Astrocyte (in vitro differentiated cells and primary cell): ENCODE results near the gene EPHA7. TPM values are rescaled to one million over a fixed set of nuclear protein-coding genes. Genes with fewer than 3 reads are reported as not detected.

ENCODE experiments used
- DNase-seq: peaks from one replicate; pipeline ENCODE4 v3.0.0-alpha.2; 2010; ENCODE audit warnings: low read depth
- FAIRE-seq: peaks from 2 replicates; lab custom pipeline; 2011; peaks lifted over from hg19 to GRCh38; lab: Jason Lieb, UNC
- H2AFZ ChIP-seq: 2 replicates; pipeline ENCODE4 v1.6.0; 2012; ENCODE audit warnings: low read depth, low read length, inconsistent platforms
- H3K27ac ChIP-seq: 2 replicates; pipeline ENCODE4 v1.5.1; 2011; ENCODE audit warnings: low read depth, low read length, inconsistent platforms
- H3K27me3 ChIP-seq: 2 replicates; pipeline ENCODE4 v1.6.0; 2011; ENCODE audit warnings: low read length, inconsistent platforms; ENCODE audit not compliant: insufficient read depth
- H3K36me3 ChIP-seq: 2 replicates; pipeline ENCODE4 v1.5.1; 2011; ENCODE audit warnings: low read length, inconsistent platforms; ENCODE audit not compliant: insufficient read depth
- H3K4me1 ChIP-seq: 2 replicates; pipeline ENCODE4 v1.5.1; 2011; ENCODE audit warnings: low read length, inconsistent platforms; ENCODE audit not compliant: insufficient read depth
- H3K4me2 ChIP-seq: 2 replicates; pipeline ENCODE4 v1.6.0; 2012; ENCODE audit warnings: low read length, inconsistent platforms
- H3K4me3 ChIP-seq: 2 replicates; pipeline ENCODE4 v1.5.1; 2011; ENCODE audit warnings: low read depth, mild to moderate bottlenecking, low read length, inconsistent platforms; ENCODE audit not compliant: insufficient read depth
- H3K79me2 ChIP-seq: 2 replicates; pipeline ENCODE4 v1.6.0; 2012; ENCODE audit warnings: mild to moderate bottlenecking, low read length, inconsistent platforms; ENCODE audit not compliant: insufficient read depth
- H3K9ac ChIP-seq: 2 replicates; pipeline ENCODE4 v1.6.0; 2012; ENCODE audit warnings: mild to moderate bottlenecking, low read length, inconsistent platforms
- H3K9me3 ChIP-seq: 2 replicates; pipeline ENCODE4 v1.5.1; 2012; ENCODE audit warnings: low read depth, mild to moderate bottlenecking, low read length, inconsistent platforms; ENCODE audit not compliant: insufficient read depth
- H4K20me1 ChIP-seq: 2 replicates; pipeline ENCODE4 v1.6.0; 2012; ENCODE audit warnings: low read length, inconsistent platforms; ENCODE audit not compliant: insufficient read depth
- H3K27ac Mint-ChIP-seq: one replicate; pipeline ENCODE4 v1.8.0; 2021; ENCODE audit warnings: mild to moderate bottlenecking, mixed read lengths; ENCODE audit not compliant: unreplicated experiment
- H3K27me3 Mint-ChIP-seq: one replicate; pipeline ENCODE4 v1.8.0; 2021; ENCODE audit warnings: low read depth, mixed read lengths; ENCODE audit not compliant: unreplicated experiment
- H3K36me3 Mint-ChIP-seq: one replicate; pipeline ENCODE4 v1.8.0; 2021; ENCODE audit warnings: low read depth, mixed read lengths; ENCODE audit not compliant: unreplicated experiment
- H3K4me1 Mint-ChIP-seq: one replicate; pipeline ENCODE4 v1.8.0; 2021; ENCODE audit warnings: low read depth, mixed read lengths; ENCODE audit not compliant: unreplicated experiment
- H3K4me3 Mint-ChIP-seq: one replicate; pipeline ENCODE4 v1.8.0; 2021; ENCODE audit warnings: mild to moderate bottlenecking, moderate library complexity, mixed read lengths; ENCODE audit not compliant: unreplicated experiment
- H3K9me3 Mint-ChIP-seq: one replicate; pipeline ENCODE4 v1.8.0; 2021; ENCODE audit warnings: mild to moderate bottlenecking, mixed read lengths; ENCODE audit not compliant: unreplicated experiment
- CTCF ChIP-seq: IDR thresholded peaks from 2 replicates; pipeline ENCODE4 v1.5.1; 2011; ENCODE audit warnings: low read depth, mild to moderate bottlenecking, inconsistent platforms, low read length, moderate library complexity; ENCODE audit not compliant: insufficient read depth
- EZH2 ChIP-seq: IDR thresholded peaks from 2 replicates; pipeline ENCODE4 v1.6.1; 2012; ENCODE audit warnings: mild to moderate bottlenecking, low read length, inconsistent platforms; ENCODE audit not compliant: insufficient read depth
- total RNA-seq: library from RNA; stranded (reverse); gene quantifications from 2 replicates; pipeline ENCODE4 v1.2.1, GENCODE V29; 2021

EPHA7 gene
- total RNA-seq, 1 donor from 2014 or later = 0.82 TPM

DNA sequence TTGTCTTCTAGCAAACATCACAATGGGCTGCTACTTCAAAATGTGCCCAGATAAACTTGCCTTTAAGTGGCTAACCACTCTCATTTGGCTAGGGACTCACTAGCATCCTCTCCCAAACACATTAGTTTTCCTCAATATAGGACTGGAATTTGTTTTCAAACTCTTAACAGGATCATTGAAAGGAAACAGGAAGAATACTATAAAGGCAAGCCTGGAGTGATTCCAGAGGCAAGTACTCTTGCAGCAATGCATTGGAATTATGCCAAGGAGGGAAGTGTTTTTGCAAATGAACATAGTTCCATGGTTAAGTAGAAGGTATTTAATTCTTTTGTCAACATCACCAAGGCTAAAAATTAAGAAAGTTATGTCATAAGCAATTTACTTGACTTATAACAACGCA, 12.2 kb downstream of the EPHA7 start:
- no peaks in the 10 kb centered on the region for H3K79me2 ChIP-seq
- no peaks in the 10 kb centered on the region for H3K9me3 ChIP-seq
- no peak overlapping the region for H3K9ac ChIP-seq
- H3K4me1 Mint-ChIP-seq = peaks cover 3% of the 10 kb centered on the region
- no peak for TF ChIP-seq CTCF
- no peak for TF ChIP-seq EZH2
- DNase-seq (peak; percentile 3), FAIRE-seq (peak; percentile 5)
- no peak overlapping the region for H3K4me3 ChIP-seq
- H3K4me2 ChIP-seq = no peak overlapping the region
- H3K4me1 ChIP-seq = no peaks in the 10 kb centered on the region
- H2AFZ ChIP-seq = no peak overlapping the region
- H3K36me3 ChIP-seq = no peaks in the 10 kb centered on the region
- no peaks in the 10 kb centered on the region for H3K27me3 ChIP-seq
- H3K9me3 Mint-ChIP-seq = no peaks in the 10 kb centered on the region
- no peaks in the 10 kb centered on the region for H3K27me3 Mint-ChIP-seq
- no peak overlapping the region for H3K27ac ChIP-seq
- no peak overlapping the region for H3K4me3 Mint-ChIP-seq
- no peaks in the 10 kb centered on the region for H3K36me3 Mint-ChIP-seq
- no peaks in the 10 kb centered on the region for H4K20me1 ChIP-seq
- H3K27ac Mint-ChIP-seq = no peak overlapping the region

GRCh38 chr6:93403390-93403789, 16.0 kb downstream of the EPHA7 start:
- H3K36me3 Mint-ChIP-seq = no peaks in the 10 kb centered on the region
- TF ChIP-seq CTCF (no peak), EZH2 (no peak)
- Histone ChIP-seq H4K20me1 (no peaks in the 10 kb centered on the region), H3K9ac (no peak overlapping the region), H3K36me3 (no peaks in the 10 kb centered on the region), H3K9me3 (no peaks in the 10 kb centered on the region), H3K4me2 (no peak overlapping the region), H3K4me1 (no peaks in the 10 kb centered on the region), H3K27me3 (no peaks in the 10 kb centered on the region), H3K27ac (no peak overlapping the region), H2AFZ (no peak overlapping the region), H3K79me2 (no peaks in the 10 kb centered on the region), H3K4me3 (no peak overlapping the region)
- H3K27ac Mint-ChIP-seq = no peak overlapping the region
- no peaks in the 10 kb centered on the region for H3K27me3 Mint-ChIP-seq
- no peak for FAIRE-seq
- no peaks in the 10 kb centered on the region for H3K9me3 Mint-ChIP-seq
- H3K4me3 Mint-ChIP-seq = no peak overlapping the region
- DNase-seq = no peak
- H3K4me1 Mint-ChIP-seq = peaks cover 3% of the 10 kb centered on the region

DNA sequence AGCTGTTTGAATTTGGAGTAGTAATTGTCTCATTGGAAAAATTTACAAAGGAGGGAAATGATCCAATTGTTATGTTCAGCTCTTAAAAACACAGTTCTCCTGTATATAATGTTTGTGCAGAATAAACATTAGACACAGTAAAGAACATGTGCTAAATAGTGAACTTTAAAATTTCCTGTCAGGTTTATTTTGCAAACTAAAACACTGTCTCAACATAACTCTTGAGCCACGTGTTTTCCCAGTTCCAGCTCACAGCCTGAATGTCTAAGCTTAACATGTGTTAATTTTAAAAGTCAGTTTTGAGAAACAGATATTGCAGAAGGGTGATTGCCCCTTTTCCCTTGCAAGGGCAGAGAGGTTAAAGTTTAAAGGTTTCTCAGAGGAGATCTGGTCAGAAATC, 20.6 kb downstream of the EPHA7 start:
- no peak overlapping the region for H3K4me3 Mint-ChIP-seq
- H3K4me1 ChIP-seq = no peaks in the 10 kb centered on the region
- no peak overlapping the region for H3K4me3 ChIP-seq
- H3K4me2 ChIP-seq = no peak overlapping the region
- no peaks in the 10 kb centered on the region for H4K20me1 ChIP-seq
- FAIRE-seq (no peak), DNase-seq (no peak)
- no peak overlapping the region for H2AFZ ChIP-seq
- no peaks in the 10 kb centered on the region for H3K27me3 Mint-ChIP-seq
- no peak overlapping the region for H3K27ac Mint-ChIP-seq
- H3K4me1 Mint-ChIP-seq = no peaks in the 10 kb centered on the region
- H3K9ac ChIP-seq = no peak overlapping the region
- no peaks in the 10 kb centered on the region for H3K79me2 ChIP-seq
- no peaks in the 10 kb centered on the region for H3K27me3 ChIP-seq
- H3K9me3 Mint-ChIP-seq = no peaks in the 10 kb centered on the region
- no peak overlapping the region for H3K27ac ChIP-seq
- H3K36me3 ChIP-seq = no peaks in the 10 kb centered on the region
- TF ChIP-seq EZH2 = no peak
- TF ChIP-seq CTCF = no peak
- no peaks in the 10 kb centered on the region for H3K36me3 Mint-ChIP-seq
- no peaks in the 10 kb centered on the region for H3K9me3 ChIP-seq
